Esophagus muscularis mucosa (tissue), 4 donors: ENCODE measurements around the gene FOXRED2.

Source experiments
- EP300 ChIP-seq: sonication (generic); formaldehyde crosslinking; IDR thresholded peaks from one replicate; pipeline ENCODE4 v1.6.1; 2017; ENCODE audit warnings: antibody characterized with exemption
- POLR2AphosphoS5 ChIP-seq, 2 donors: sonication (generic); formaldehyde crosslinking; IDR thresholded peaks; one replicate each; pipeline ENCODE4 v1.6.1; 2017; ENCODE audit warnings: antibody characterized with exemption in 2 of 2
- TF ChIP-seq, protein P1 (sequence below), 3 experiments: fragments of 200-600 bp in 2 of 3; fragments of 450-650 bp in 1 of 3; sonication (generic) in 2 of 3; IDR thresholded peaks; one replicate each; pipeline ENCODE4 v1.5.1; 2017 to 2019; ENCODE audit warnings: antibody characterized with exemption in 3 of 3, mild to moderate bottlenecking in 2 of 3, moderate library complexity in 1 of 3

DNA sequence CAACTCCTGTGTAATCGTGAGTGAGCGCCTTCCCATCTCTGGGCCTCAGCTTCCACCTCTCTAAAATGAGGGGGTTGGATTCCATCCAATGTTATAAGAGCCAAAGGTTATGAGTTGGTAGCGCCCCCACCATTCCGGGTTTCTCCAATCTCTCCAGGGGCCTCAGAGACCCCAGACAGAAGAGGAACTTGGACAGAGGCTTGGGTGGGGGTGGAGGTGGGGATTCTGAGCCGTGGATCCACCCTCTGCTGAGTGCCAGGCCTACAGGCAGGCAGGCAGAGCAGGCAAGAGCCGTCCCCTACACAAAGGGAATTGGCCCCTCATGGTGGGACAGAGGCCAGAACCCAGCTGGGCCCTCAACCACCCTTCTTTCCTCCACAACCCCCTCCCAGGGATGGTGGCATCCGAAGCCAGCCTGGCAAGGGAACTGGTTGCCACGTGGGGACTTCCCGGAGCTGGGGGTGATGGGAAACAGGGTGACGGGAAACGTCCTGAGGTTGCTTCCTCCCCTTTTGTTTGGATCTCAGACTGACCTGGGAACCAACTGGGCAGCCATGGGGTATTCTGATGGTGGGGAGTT, 57.2 kb downstream of the FOXRED2 start:
- TF ChIP-seq, protein P1, sequence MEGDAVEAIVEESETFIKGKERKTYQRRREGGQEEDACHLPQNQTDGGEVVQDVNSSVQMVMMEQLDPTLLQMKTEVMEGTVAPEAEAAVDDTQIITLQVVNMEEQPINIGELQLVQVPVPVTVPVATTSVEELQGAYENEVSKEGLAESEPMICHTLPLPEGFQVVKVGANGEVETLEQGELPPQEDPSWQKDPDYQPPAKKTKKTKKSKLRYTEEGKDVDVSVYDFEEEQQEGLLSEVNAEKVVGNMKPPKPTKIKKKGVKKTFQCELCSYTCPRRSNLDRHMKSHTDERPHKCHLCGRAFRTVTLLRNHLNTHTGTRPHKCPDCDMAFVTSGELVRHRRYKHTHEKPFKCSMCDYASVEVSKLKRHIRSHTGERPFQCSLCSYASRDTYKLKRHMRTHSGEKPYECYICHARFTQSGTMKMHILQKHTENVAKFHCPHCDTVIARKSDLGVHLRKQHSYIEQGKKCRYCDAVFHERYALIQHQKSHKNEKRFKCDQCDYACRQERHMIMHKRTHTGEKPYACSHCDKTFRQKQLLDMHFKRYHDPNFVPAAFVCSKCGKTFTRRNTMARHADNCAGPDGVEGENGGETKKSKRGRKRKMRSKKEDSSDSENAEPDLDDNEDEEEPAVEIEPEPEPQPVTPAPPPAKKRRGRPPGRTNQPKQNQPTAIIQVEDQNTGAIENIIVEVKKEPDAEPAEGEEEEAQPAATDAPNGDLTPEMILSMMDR (IDR thresholded peaks at IDR 0.05): no peak
- TF ChIP-seq EP300 (no peak), POLR2AphosphoS5 (IDR thresholded peaks at IDR 0.05) (peak in 1 of 2 donors; percentile 31)
